Prostate gland (tissue), 2 donors: ENCODE measurements around the gene IL24.

Experiments used
- POLR2A ChIP-seq: fragments of 450-650 bp; IDR thresholded peaks from one replicate; pipeline ENCODE4 v1.6.1; 2016; ENCODE audit warnings: antibody characterized with exemption, mild to moderate bottlenecking
- TF ChIP-seq, protein P1 (sequence below), 4 experiments: fragments of 200-600 bp in 2 of 4; fragments of 450-650 bp in 2 of 4; sonication (generic) in 2 of 4; IDR thresholded peaks; 1 replicate in 3 of 4; 2 replicates in 1 of 4; pipeline ENCODE4 v1.5.1; 2016 to 2019; ENCODE audit warnings: antibody characterized with exemption in 4 of 4, mild to moderate bottlenecking in 2 of 4, moderate library complexity in 2 of 4

DNA sequence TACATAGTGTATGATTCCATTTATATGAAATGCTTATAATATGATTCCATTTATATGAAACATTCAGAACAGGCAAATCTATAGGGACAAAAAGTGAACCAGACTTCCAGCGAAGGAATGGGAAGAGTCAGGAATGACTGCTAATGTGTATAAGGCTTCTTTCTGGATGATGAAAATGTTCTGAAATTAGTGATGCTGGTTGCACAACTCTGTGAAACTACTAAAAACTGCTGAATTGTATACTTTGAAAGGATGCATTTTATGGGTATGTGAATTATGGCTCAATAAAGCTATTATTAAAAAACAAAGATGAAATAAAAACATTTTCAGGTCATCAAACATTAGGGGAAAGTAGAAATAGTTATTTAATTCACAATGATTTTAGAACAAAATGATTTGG, 14.1 kb upstream of the IL24 start:
- TF ChIP-seq, protein P1, sequence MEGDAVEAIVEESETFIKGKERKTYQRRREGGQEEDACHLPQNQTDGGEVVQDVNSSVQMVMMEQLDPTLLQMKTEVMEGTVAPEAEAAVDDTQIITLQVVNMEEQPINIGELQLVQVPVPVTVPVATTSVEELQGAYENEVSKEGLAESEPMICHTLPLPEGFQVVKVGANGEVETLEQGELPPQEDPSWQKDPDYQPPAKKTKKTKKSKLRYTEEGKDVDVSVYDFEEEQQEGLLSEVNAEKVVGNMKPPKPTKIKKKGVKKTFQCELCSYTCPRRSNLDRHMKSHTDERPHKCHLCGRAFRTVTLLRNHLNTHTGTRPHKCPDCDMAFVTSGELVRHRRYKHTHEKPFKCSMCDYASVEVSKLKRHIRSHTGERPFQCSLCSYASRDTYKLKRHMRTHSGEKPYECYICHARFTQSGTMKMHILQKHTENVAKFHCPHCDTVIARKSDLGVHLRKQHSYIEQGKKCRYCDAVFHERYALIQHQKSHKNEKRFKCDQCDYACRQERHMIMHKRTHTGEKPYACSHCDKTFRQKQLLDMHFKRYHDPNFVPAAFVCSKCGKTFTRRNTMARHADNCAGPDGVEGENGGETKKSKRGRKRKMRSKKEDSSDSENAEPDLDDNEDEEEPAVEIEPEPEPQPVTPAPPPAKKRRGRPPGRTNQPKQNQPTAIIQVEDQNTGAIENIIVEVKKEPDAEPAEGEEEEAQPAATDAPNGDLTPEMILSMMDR (IDR thresholded peaks at IDR 0.05), result no peak
- no peak for TF ChIP-seq POLR2A
